ENCODE results near the gene GNB1.

GRCh38 chr1:1770102-1770501 lies 120.8 kb downstream of the GNB1 start:
- TF ChIP-seq, protein P1, sequence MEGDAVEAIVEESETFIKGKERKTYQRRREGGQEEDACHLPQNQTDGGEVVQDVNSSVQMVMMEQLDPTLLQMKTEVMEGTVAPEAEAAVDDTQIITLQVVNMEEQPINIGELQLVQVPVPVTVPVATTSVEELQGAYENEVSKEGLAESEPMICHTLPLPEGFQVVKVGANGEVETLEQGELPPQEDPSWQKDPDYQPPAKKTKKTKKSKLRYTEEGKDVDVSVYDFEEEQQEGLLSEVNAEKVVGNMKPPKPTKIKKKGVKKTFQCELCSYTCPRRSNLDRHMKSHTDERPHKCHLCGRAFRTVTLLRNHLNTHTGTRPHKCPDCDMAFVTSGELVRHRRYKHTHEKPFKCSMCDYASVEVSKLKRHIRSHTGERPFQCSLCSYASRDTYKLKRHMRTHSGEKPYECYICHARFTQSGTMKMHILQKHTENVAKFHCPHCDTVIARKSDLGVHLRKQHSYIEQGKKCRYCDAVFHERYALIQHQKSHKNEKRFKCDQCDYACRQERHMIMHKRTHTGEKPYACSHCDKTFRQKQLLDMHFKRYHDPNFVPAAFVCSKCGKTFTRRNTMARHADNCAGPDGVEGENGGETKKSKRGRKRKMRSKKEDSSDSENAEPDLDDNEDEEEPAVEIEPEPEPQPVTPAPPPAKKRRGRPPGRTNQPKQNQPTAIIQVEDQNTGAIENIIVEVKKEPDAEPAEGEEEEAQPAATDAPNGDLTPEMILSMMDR (IDR thresholded peaks at IDR 0.05) = no peak
- no peak for TF ChIP-seq EP300 (IDR thresholded peaks at IDR 0.05)
- TF ChIP-seq POLR2A (IDR thresholded peaks at IDR 0.05) = no peak
- TF ChIP-seq POLR2AphosphoS5 (IDR thresholded peaks at IDR 0.05) = no peak

Measured in sigmoid colon (tissue), 4 donors.